ENCODE measurements around the gene RASD1.
"Not testable (repeated sequence)": the region's sequence is repeated elsewhere in the genome, so short reads cannot be mapped to it uniquely, and the experiment has no call there.

Gene RASD1

DNA sequence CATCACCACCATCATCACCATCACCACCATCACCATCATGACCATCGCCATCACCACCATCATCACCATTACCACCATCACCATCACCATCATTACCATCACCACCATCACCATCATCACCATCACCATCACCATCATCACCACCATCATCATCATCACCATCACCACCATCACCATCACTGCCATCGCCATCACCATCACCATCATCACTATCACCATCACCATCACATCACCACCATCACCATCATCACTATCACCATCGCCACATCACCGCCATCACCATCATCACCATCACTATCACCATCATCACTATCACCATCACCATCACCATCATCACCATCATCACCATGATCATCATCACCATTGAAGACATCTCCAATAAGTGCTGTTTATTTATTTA lies 36.2 kb downstream of the RASD1 start:
- no peak overlapping the region for H3K27ac ChIP-seq
- TF ChIP-seq, protein P1, sequence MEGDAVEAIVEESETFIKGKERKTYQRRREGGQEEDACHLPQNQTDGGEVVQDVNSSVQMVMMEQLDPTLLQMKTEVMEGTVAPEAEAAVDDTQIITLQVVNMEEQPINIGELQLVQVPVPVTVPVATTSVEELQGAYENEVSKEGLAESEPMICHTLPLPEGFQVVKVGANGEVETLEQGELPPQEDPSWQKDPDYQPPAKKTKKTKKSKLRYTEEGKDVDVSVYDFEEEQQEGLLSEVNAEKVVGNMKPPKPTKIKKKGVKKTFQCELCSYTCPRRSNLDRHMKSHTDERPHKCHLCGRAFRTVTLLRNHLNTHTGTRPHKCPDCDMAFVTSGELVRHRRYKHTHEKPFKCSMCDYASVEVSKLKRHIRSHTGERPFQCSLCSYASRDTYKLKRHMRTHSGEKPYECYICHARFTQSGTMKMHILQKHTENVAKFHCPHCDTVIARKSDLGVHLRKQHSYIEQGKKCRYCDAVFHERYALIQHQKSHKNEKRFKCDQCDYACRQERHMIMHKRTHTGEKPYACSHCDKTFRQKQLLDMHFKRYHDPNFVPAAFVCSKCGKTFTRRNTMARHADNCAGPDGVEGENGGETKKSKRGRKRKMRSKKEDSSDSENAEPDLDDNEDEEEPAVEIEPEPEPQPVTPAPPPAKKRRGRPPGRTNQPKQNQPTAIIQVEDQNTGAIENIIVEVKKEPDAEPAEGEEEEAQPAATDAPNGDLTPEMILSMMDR (conservative IDR thresholded peaks at IDR 0.05): no peak

- no peak overlapping the region for H3K27ac ChIP-seq
- TF ChIP-seq, protein P1 (conservative IDR thresholded peaks at IDR 0.05): no peak
These were observed 38.5 kb downstream of the RASD1 start for GRCh38 chr17:17457680-17458079.

DNA sequence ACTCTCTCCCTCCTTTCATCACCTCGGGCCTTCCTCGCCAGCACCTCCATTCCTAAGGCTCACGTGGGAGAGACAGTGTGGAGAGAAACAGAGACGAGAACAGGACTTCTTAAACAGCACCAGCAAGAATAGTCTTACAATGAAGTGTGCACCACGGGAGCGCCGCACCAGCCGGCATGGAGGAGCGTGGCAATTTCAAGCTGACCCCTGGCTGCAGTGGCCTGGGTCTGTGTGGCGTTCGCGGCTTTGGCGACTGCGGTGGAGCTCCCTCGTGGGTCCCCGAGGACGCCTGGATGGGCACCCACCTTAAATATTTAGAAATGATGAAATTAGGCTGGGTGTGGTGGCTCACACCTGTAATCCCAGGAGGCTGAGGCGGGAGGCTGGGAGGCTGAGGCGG lies 39.9 kb downstream of the RASD1 start:
- TF ChIP-seq, protein P1 (conservative IDR thresholded peaks at IDR 0.05): no peak
- no peak overlapping the region for H3K27ac ChIP-seq

GRCh38 chr17:17455173-17455572 lies 41.0 kb downstream of the RASD1 start:
- TF ChIP-seq, protein P1 (conservative IDR thresholded peaks at IDR 0.05): no peak
- no peak overlapping the region for H3K27ac ChIP-seq

GRCh38 chr17:17454700-17455099 lies 41.5 kb downstream of the RASD1 start:
- H3K27ac ChIP-seq: not testable (repeated sequence)

- no peak overlapping the region for H3K27ac ChIP-seq
- TF ChIP-seq, protein P1 (conservative IDR thresholded peaks at IDR 0.05): no peak
These were observed 41.9 kb downstream of the RASD1 start for GRCh38 chr17:17454276-17454675.

GRCh38 chr17:17453088-17453487 lies 43.1 kb downstream of the RASD1 start:
- TF ChIP-seq, protein P1 (conservative IDR thresholded peaks at IDR 0.05): no peak
- no peak overlapping the region for H3K27ac ChIP-seq

DNA sequence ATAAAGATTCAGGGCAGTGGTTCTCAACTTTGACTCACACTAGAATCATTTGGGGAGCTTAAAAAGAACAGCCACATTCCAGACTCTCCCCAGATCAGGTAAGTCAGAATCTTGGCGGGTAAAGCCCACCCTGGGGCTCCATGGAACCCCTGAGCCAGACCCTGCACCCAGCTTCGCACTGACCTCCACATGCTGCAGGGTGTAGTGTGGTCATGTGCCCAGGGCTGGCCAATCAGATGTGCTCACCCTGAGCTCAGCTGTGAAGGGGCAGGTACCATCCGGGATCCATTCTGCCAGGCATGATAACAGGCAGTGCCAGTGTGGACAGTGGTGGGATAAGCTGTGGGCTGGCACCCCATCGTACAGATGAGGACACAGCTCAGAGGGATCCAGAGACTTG lies 47.5 kb downstream of the RASD1 start:
- H3K27ac ChIP-seq: no peak overlapping the region
- TF ChIP-seq, protein P1 (conservative IDR thresholded peaks at IDR 0.05): no peak

Measured in VCaP (cell line).